ENCODE results near the gene DOC2B. TPM values are rescaled to one million over a fixed set of nuclear protein-coding genes. Genes with fewer than 3 reads are reported as not detected.
"Not testable (repeated sequence)": the region's sequence is repeated elsewhere in the genome, so short reads cannot be mapped to it uniquely, and the experiment has no call there.

DOC2B gene
- total RNA-seq, 2 donors from 2014 or later = 11.9 to 18.5 TPM

DNA sequence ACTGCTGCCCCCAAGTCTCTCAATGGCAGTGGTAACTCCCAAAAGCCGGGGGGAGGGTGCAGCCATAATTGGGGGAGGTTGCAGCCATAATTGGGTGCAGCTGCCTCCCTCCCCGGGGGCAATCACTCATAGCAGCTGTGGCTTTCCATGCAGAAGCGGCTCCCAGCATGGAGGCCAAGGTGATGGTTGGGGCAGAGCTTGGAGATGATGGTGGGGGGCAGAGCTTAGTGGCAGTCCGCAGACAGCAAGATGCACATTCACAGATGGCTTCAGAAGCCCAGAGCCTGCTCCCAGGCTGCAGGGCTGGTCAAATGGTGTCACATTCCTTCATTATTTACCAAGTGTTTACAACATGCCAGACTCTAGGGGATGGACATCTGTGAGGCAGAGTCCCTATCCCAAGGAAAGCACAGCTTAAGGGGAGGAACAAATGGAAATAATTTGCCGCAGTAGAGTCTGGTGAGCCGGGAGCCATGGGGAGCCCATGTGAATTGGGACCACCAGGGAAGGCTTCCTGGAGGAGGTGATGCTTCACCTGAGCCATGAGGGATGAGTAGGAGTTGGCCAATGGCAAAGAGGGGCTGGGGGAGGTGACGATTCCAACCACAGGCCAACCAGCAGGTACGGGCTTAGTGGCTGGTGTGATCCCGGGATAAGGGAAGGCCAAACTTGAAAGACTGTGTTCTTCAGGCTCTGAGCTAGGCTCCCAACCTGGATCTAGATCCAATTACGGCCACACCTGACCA is 8.1 kb downstream of the DOC2B start:
- intact Hi-C loops (cut with DNase I) = no loop called here
- DNase-seq (ENCODE audit: low spot score) = no peak

DNA sequence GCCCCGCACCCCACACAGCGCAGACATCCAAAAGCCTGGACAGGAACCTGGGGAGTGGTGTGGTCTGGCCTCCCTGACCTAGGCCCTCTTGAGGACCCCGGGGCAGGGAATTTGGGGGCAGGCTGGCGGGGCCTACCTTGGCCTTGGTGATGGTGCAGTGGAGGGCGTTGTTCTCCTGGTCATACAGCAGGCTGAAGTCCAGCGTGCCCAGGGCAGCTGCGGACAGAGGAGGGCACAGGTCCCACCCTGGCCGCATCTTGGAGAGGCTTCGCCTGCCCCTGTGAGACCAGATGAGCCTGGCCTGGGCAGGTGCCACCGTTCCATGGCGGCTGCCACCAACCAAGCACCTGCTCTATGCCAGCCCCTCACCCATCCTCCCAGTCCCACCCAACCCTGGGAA is 9.0 kb downstream of the DOC2B start:
- no peak for DNase-seq (ENCODE audit: low spot score)
- intact Hi-C loops (cut with DNase I) = no loop called here

DNA sequence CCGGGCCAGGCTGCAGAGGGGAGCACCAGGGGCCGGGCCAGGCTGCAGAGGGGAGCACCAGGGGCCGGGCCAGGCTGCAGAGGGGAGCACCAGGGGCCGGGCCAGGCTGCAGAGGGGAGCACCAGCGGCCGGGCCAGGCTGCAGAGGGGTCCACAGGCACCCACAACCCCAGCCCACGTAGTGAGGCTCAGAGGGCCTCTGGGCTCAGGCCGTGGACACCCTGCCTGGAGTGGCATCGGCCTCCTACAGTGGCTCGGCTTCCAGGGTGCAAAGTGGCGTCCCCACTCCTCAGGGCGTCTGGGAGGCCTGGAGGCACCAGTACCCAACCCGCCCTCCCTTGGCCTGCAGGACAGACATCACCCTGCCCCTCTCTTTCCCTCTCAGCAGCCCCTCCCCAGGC is 9.6 kb downstream of the DOC2B start:
- intact Hi-C loops (cut with DNase I) = no loop called here
- no peak for DNase-seq (ENCODE audit: low spot score)

DNA sequence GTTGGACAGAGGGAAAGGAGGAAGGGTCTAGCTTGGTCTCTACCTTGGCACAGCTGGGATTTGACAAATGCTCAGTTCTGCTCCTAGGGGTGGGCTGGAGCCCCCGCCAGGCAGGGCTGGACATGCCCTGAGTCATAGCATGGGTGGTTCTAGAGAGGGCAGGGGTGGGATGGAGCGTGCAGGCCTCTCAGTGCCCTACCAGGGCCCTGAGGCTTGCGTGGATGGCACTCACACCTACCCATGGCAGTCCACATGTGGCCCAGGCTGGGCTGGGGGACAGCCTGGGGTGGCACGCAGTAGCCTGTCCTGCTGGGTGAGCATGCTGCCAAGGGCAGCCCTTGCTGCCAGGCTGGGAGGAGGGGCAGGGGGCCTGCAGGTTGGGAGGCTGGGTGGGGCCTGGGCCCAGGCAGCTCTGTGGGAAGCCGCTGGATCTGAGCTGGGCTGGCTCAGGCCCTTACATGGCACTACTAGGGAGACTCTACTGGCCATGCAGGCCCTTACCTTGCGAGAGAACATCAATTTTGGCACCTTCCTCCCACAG is 11.2 kb downstream of the DOC2B start:
- intact Hi-C loops (cut with DNase I) = no loop called here
- DNase-seq (ENCODE audit: low spot score) = no peak

DNA sequence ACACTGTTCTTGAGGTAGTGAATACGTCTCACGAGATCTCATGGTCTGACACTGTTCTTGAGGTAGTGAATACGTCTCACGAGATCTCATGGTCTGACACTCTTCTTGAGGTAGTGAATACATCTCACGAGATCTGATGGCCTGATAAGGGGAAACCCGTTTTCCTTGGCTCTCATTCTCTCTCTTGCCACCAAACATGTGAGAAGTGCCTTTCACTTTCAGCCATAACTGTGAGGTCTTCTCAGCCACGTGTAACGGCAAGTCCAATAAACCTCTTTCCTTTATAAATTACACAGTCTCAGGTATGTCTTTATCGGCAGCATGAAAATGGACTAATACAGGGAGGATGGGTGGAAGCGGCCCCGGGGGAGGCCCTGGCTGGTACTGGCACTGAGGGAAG is 12.8 kb downstream of the DOC2B start:
- not testable (repeated sequence) for DNase-seq (ENCODE audit: low spot score)

DNA sequence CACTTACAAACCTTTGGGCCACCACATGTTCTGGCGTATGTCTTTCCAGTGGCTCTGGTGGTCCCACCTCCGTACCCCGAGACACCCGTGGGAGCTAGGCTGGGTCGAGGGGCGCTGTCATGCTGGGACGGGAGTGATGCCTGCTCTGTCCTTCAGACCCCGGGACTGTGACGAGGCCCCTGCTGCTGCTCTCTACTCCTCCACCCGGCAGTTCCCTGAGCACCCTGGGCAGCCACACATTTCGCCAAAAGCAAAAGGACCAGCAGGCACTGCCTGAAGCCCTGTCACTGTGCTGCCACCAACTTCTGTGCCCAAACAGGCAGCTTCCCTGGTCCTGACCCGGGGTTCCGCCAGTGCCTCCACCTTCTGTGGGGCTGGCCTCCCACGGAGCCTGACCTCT is 15.5 kb downstream of the DOC2B start:
- DNase-seq (ENCODE audit: low spot score) = no peak
- intact Hi-C loops (cut with DNase I) = no loop called here

More for the DNA sequence above, 12.8 kb downstream of the DOC2B start:
- intact Hi-C loops (cut with DNase I) = not testable (repeated sequence)

DNA sequence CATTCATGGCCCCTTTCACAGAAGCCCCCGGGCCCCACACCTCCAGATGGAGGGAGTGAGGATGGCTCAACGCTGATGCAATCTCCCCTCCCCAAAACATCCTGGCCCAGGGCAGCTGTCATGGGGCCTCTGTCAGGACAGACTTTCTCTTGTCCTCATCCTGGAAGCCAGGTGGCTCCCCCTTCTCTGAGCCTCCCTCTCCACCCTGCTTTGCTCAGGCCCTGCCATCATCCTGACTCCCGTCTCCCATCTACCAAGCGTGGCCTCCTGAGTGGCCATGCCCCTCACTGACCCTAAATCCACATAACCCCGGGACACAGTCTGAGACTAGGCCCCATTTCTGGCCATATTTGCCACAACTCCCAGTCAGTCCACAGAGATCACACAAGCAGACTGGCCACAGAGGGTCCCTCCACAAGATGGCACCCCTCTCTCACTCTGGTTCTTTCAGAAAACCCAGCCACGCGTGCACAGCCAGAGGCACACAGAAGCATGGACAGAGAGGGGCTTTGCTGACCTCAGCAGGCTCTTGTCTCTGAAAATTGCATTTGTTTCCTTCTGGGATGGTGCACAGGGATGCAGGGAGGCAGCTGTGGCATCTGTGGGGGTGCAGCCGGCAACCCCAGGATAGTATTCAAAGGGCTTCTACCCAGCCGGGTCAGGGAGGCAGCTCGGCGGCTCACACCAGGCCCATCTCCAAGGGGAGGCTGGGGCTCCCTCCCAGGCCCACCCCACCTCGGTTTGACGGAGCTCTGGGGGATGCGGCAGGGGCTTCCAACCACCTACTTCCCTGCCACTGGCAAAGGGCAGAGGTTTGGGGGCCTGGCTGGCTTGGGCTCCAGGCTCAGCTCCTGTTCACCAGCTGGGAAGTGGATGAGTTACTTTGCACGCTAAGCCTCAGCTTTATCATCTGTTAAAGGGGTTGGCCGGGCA is 16.9 kb downstream of the DOC2B start:
- no peak for DNase-seq (ENCODE audit: low spot score)
- intact Hi-C loops (cut with DNase I) = no loop called here

DNA sequence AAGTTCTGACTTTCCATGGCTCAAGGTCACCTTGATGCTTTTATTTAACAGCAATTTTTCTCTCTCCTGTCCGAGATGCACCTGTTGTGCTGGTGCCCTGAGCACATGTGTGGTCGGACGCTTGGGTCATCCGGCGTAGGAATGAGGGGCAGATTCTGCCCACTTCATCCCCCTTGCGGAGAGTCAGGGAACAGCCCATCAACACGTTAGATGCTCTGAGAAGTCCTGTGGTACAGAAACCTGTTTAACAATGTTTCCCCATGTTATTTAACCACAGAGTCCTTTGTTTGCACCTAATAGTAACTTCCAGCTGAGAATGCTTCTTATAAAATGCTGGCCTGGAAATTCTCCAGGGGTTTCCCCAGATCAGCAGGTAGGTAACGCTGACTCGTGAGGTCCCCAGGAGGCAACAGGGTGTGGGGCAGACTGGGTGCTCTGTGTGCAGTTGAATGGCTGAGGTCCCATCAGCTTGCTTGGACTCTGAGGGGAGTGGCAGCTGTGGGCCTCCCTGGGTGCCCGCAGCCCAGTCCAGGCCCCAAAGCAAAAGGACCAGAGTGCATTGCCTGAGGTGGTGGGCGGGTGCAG is 17.8 kb downstream of the DOC2B start:
- intact Hi-C loops (cut with DNase I) = no loop called here
- DNase-seq (ENCODE audit: low spot score) = no peak

DNA sequence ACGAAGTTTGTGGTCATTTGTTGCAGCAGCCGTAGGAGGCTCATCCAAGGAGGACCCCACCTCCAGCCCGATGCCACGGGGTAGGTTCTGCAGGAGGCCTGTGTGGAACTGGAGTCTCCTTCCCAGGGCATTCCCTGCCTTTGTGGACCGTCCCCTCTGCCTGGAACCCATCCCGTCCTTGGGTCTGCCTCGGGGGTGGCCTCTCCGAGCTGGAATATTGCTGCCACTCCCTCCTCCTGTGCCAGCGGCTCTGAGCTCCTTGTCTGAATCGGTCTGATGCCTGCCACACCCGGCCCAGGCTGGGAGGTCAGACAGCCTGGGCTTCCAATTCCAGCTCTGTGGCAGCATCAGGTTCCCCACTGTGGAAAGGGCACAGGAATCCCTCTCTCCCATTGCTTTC is 18.8 kb downstream of the DOC2B start:
- intact Hi-C loops (cut with DNase I) = no loop called here
- DNase-seq (ENCODE audit: low spot score) = no peak

DNA sequence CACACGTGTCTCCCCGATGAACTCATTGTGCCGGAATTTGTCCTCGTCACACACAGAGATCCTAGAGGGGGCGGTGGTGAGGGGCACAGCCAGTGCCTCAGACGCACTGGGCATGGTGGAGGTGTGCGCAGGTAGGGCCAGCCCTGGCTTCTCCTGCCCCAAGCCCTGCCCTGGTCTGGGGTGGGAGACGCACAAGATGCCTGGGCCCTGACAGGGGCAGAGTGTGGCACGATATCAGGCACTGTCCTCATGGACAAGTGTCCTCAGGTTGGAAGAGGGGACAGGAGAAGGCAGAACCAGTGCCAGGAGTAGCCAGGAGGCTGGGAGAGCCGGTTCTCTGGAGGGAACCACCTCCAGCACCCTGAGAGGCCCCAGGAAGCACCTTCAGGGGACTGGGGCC is 20.0 kb downstream of the DOC2B start:
- intact Hi-C loops (cut with DNase I) = no loop called here
- DNase-seq (ENCODE audit: low spot score) = no peak

DNA sequence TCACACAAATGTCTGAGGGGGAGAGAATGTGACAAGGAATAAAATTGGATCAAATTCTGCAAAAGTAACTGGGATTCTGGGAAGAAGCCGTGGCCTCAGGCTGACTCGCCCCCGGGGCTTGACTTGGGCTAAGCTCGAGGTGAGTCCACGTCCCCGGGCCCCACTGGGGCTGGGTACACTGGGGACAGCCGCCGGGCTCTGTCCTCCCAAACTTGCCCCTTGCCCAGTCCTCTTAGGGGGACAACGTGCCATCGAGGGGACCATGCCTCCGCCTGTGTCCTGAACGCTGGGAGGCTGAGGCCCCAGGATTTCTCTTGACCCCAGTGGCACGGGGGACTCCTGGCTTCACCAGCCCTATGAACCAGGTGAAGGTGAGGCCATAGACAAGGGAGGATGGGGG is 21.1 kb downstream of the DOC2B start:
- DNase-seq (ENCODE audit: low spot score) = no peak
- intact Hi-C loops (cut with DNase I) = no loop called here

DNA sequence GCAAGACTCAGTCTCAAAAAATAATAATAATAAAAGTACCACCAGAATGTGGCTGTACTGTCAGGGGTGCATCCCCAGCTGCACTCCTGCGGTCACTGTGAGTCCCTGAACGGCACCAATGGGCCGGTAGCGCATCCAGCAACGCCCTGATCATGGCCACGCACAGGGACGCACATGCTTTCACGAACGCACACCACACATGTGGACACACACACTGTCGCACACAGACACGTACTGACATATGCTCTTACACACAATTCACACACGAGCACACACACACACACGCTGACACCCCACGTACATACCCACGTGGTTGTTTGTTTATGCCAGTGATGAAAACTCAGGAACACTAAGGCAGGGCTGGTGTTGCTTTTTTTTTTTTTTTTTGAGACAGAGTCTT is 21.8 kb downstream of the DOC2B start:
- intact Hi-C loops (cut with DNase I) = loop anchor here in 1 of 2 donors (5.0 kb wide), 1 partner anchor 228 kb away; no protein-coding TSS in a partner anchor
- DNase-seq (ENCODE audit: low spot score) = no peak

DNA sequence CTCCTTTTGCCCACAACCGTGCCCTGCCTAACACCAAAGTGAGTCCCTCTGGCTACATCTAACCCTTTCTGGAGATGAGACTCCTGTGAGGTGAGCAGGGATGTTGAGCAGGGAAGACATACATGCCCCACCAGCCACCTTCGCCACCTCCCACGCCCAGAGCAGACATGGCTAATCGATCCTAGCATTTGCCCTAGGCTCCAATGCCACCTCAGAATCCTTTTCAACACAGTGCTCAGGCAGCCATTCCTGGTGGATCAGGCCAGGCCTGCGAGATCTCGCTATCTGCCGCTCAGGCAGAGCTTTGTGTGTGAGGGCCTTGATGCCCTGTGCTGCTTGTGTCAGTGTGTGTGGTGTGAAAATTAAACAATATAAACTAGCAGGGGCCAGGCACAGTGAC is 23.1 kb downstream of the DOC2B start:
- intact Hi-C loops (cut with DNase I) = loop anchor here in 1 of 2 donors (5.0 kb wide), 1 partner anchor 229 kb away; no protein-coding TSS in a partner anchor
- no peak for DNase-seq (ENCODE audit: low spot score)

DNA sequence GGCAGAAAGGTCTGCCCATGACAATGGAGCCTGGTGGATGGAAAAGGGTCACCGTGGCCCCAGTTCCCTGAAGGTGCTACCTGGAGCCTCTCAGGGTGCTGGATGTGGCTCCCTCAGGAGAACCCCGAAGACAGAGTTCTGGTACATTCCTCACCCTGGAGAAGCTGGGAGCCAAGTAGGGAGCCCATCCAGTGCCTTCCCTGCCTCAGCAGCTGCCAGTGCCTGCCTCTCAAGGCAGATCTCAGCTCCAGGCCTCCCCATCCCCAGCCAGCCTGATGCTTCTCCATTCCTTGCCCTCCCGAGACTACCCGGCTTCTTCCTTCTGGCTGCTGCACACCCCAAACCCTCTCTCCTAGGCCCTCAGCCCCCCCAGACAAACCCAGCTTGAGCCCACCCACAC is 23.5 kb downstream of the DOC2B start:
- intact Hi-C loops (cut with DNase I) = loop anchor here in 1 of 2 donors (5.0 kb wide), 1 partner anchor 229 kb away; no protein-coding TSS in a partner anchor
- DNase-seq (ENCODE audit: low spot score) = no peak

DNA sequence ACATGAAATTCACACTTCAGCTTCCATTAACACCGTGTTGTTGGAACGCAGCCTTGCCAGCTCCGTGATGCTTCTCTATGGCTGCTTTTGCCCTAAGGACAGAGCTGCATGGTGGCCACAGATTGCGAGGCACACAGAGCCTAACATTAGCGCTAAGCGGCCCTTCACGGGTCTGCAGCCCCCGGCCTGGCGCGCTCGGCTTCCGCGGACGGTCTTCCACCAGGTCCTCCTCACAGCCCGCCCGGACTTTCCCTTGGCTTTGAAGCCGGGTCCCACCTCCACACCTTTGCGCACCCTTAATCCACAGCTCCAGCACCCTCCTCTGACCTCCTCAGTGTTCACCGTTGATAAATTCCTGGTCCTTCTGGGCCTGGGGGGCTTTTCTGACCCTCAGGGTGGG is 24.5 kb downstream of the DOC2B start:
- DNase-seq (ENCODE audit: low spot score) = peak; percentile 42
- intact Hi-C loops (cut with DNase I) = loop anchor here in 1 of 2 donors (5.0 kb wide), 1 partner anchor 230 kb away; no protein-coding TSS in a partner anchor

DNA sequence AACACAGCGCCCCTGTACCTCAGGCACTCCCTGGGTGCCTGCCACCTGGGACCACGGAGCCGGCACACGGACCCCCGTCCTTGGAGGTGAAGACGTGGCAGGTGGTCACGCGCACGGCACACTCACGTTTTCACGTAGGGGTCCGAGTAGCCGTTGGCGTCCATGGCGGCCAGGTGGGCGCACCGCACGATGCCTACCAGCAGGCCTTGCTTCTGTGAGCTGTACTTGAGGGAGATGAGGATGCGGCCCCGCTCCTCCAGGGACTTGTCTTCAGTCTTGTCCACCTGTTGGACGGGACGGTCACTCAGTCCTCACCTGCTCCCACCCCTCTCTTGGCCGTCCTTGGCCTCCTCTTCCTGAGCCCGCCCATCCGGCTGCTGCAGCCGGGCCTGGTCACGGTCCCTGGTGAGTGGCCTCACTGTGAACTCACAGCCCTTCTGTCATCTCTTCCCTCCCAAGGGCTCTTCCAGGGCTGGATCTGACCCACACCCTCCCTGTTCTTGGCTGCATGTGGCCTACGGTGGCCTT is 25.3 kb downstream of the DOC2B start:
- intact Hi-C loops (cut with DNase I) = loop anchor here in 1 of 2 donors (5.0 kb wide), 1 partner anchor 231 kb away; no protein-coding TSS in a partner anchor

DNA sequence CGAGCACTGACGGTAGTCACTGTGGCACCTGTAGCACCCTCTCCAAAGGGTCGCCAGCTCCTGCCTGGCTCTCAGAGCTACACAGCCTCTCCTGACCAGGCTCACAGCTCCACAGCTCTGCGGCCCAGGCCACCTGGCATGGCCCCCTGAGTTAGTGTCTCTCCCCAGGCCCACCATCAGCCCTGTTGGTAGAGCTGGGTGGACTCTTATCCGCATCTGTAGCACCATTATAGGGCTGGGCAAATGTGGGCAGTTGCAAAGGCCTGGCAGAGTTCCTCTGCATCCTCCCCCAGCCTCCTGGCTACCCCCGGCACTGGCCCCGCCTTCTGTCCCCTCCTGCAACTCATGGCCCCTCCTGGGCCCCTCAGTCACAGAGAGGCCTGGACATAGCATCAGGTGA is 25.9 kb downstream of the DOC2B start:
- DNase-seq (ENCODE audit: low spot score) = peak; percentile 37
- intact Hi-C loops (cut with DNase I) = loop anchor here in 1 of 2 donors (5.0 kb wide), 1 partner anchor 232 kb away; no protein-coding TSS in a partner anchor

More for the DNA sequence above, 25.3 kb downstream of the DOC2B start:
- DNase-seq (ENCODE audit: low spot score) = peak; percentile 61

DNA sequence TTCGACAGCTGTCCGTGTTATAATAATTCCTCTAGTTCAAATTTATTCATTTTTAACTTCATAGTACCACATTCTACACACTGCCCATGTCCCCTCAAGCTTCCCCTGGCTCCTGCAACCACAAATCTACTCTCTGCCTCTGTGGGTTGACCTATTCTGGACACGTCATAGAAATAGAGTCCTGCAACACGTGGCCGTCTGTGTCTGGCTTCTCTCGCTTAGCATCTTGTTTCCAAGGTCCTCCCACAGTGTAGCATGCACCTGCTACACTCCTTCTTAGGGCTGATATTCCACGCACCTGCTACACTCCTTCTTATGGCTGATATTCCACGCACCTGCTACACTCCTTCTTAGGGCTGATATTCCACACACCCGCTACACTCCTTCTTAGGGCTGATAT is 27.6 kb downstream of the DOC2B start:
- DNase-seq (ENCODE audit: low spot score) = no peak
- intact Hi-C loops (cut with DNase I) = no loop called here

DNA sequence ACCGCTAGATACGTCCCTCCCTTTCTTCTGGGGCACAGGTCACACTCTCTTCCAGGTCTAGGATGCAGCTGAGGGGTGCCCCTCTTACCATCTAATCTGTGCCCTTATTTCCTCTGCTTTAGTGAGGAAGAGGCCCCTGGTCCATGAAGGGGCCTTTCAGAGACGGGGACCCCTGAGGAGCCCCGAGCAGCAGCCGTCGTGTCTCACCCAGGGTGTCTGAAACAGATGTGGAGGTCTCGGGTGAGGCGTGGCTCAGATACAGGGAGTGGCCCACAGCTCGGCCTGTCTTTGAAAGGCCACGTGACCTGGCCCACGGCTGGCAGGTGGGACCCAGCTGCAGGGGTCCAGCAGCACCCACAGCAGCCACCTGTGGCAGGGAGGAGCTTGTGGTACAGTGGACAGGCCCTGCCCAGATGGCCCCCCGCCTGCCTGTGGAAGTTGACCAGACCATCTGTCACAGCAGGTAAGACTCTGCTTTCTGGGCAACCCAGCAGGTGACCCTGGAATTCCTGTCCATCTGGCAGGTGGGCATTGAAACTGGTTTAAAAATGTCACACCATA is 28.5 kb downstream of the DOC2B start:
- DNase-seq (ENCODE audit: low spot score) = peak; percentile 78

More for the DNA sequence above, 28.5 kb downstream of the DOC2B start:
- intact Hi-C loops (cut with DNase I) = no loop called here
